ENCODE results near the gene SSC5D. TPM values are rescaled to one million over a fixed set of nuclear protein-coding genes. Genes with fewer than 3 reads are reported as not detected.

SSC5D gene
- total and polyA plus RNA-seq, 4 donors = 0.08 to 1.0 (median 0.51) TPM

DNA sequence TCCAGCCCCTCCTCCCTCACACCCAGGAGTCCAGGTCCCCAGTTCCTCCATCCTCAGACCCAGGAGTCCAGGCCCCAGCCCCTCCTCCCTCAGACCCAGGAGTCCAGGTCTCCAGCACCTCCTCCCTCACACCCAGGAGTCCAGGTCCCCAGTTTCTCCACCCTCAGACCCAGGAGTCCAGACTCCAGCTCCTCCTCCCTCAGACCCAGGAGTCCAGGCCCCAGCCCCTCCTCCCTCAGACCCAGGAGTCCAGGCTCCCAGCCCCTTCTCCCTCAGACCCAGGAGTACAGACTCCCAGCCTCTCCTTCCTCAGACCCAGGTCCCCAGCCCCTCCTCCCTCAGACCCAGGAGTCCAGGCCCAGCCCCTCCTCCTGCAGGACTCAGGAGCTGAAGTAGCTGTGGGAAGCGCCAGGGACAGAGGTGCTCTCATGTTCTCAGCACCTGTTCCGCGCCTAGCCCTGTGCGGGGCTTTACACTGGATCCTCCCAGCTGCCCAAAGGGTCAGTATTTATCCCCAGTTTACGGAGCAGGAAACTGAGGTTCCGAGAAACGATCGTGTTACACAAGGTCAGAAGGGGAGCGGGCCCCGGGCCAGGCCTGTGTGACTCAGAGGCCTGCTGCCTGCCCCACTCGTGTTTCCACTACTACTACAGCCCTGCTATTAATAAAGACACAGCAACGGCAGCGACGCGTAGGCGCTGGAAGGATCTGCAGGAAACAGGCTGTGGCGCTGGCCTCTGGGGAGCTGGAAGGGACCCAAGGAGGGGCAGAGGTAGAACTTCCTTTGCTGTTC lies 58.8 kb downstream of the SSC5D start:
- H3K36me3 ChIP-seq (ENCODE audit: control insufficient read depth in 4 of 4, insufficient read depth in 3 of 4, low read depth in 1 of 4, low read length in 3 of 4) = no peaks in the 10 kb centered on the region
- peak overlapping the region; percentile 47 to 50 for H3K27ac ChIP-seq (ENCODE audit: low read depth in 1 of 2, low read length in 2 of 2)
- TF ChIP-seq, protein P1, sequence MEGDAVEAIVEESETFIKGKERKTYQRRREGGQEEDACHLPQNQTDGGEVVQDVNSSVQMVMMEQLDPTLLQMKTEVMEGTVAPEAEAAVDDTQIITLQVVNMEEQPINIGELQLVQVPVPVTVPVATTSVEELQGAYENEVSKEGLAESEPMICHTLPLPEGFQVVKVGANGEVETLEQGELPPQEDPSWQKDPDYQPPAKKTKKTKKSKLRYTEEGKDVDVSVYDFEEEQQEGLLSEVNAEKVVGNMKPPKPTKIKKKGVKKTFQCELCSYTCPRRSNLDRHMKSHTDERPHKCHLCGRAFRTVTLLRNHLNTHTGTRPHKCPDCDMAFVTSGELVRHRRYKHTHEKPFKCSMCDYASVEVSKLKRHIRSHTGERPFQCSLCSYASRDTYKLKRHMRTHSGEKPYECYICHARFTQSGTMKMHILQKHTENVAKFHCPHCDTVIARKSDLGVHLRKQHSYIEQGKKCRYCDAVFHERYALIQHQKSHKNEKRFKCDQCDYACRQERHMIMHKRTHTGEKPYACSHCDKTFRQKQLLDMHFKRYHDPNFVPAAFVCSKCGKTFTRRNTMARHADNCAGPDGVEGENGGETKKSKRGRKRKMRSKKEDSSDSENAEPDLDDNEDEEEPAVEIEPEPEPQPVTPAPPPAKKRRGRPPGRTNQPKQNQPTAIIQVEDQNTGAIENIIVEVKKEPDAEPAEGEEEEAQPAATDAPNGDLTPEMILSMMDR (IDR thresholded peaks at IDR 0.05; ENCODE audit: low read depth, low read length, missing input control) = no peak
- peak; percentile 90 for TF ChIP-seq NR2F2 (IDR thresholded peaks at IDR 0.05)
- no peak for TF ChIP-seq FOXA2 (IDR thresholded peaks at IDR 0.05)
- no peak for TF ChIP-seq HNF4G (IDR thresholded peaks at IDR 0.05)
- peak in 1 of 2 donors; percentile 64 for TF ChIP-seq JUND (IDR thresholded peaks at IDR 0.05)
- TF ChIP-seq, protein P2, sequence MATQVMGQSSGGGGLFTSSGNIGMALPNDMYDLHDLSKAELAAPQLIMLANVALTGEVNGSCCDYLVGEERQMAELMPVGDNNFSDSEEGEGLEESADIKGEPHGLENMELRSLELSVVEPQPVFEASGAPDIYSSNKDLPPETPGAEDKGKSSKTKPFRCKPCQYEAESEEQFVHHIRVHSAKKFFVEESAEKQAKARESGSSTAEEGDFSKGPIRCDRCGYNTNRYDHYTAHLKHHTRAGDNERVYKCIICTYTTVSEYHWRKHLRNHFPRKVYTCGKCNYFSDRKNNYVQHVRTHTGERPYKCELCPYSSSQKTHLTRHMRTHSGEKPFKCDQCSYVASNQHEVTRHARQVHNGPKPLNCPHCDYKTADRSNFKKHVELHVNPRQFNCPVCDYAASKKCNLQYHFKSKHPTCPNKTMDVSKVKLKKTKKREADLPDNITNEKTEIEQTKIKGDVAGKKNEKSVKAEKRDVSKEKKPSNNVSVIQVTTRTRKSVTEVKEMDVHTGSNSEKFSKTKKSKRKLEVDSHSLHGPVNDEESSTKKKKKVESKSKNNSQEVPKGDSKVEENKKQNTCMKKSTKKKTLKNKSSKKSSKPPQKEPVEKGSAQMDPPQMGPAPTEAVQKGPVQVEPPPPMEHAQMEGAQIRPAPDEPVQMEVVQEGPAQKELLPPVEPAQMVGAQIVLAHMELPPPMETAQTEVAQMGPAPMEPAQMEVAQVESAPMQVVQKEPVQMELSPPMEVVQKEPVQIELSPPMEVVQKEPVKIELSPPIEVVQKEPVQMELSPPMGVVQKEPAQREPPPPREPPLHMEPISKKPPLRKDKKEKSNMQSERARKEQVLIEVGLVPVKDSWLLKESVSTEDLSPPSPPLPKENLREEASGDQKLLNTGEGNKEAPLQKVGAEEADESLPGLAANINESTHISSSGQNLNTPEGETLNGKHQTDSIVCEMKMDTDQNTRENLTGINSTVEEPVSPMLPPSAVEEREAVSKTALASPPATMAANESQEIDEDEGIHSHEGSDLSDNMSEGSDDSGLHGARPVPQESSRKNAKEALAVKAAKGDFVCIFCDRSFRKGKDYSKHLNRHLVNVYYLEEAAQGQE (IDR thresholded peaks at IDR 0.05) = no peak
- no peak for TF ChIP-seq TAF1 (conservative IDR thresholded peaks at IDR 0.05)
- no peak for TF ChIP-seq FOXA1 (IDR thresholded peaks at IDR 0.05)
- TF ChIP-seq, protein P3, sequence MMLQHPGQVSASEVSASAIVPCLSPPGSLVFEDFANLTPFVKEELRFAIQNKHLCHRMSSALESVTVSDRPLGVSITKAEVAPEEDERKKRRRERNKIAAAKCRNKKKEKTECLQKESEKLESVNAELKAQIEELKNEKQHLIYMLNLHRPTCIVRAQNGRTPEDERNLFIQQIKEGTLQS (IDR thresholded peaks at IDR 0.05) = no peak
- no peak for TF ChIP-seq RAD21 (IDR thresholded peaks at IDR 0.05)
- TF ChIP-seq SP1 (IDR thresholded peaks at IDR 0.05) = no peak
- TF ChIP-seq GABPA (IDR thresholded peaks at IDR 0.05 in 1 of 2, conservative IDR thresholded peaks at IDR 0.05 in 1 of 2) = no peak
- peak in 1 of 2 donors; percentile 25 for TF ChIP-seq RXRA (IDR thresholded peaks at IDR 0.05)
- no peak for TF ChIP-seq HNF4A (conservative IDR thresholded peaks at IDR 0.05)
- TF ChIP-seq, protein P4, sequence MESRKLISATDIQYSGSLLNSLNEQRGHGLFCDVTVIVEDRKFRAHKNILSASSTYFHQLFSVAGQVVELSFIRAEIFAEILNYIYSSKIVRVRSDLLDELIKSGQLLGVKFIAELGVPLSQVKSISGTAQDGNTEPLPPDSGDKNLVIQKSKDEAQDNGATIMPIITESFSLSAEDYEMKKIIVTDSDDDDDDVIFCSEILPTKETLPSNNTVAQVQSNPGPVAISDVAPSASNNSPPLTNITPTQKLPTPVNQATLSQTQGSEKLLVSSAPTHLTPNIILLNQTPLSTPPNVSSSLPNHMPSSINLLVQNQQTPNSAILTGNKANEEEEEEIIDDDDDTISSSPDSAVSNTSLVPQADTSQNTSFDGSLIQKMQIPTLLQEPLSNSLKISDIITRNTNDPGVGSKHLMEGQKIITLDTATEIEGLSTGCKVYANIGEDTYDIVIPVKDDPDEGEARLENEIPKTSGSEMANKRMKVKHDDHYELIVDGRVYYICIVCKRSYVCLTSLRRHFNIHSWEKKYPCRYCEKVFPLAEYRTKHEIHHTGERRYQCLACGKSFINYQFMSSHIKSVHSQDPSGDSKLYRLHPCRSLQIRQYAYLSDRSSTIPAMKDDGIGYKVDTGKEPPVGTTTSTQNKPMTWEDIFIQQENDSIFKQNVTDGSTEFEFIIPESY (IDR thresholded peaks at IDR 0.05) = no peak
- no peak for TF ChIP-seq YY1 (IDR thresholded peaks at IDR 0.05)
- DNase-seq (ENCODE audit: low spot score) = no peak
- no peak overlapping the region for H3K4me3 ChIP-seq (ENCODE audit: low read depth in 1 of 3, low read length in 3 of 3)
- 53% methylated on average over 17 of the region's 17 CpGs for WGBS
- H3K9me3 ChIP-seq (ENCODE audit: control insufficient read depth in 4 of 4, low read length in 3 of 4) = no peaks in the 10 kb centered on the region
- peaks cover 0 to 2% (median 0%) of the 10 kb centered on the region in 4 donors for H3K4me1 ChIP-seq (ENCODE audit: control insufficient read depth in 4 of 4, insufficient read depth in 4 of 4, low read length in 3 of 4)
- peaks cover 0 to 6% (median 3%) of the 10 kb centered on the region in 4 donors for H3K27me3 ChIP-seq (ENCODE audit: control insufficient read depth in 4 of 4, insufficient read depth in 4 of 4, low read length in 3 of 4)
- H3K9ac ChIP-seq (ENCODE audit: low read depth in 1 of 2, low read length in 2 of 2) = no peak overlapping the region

All from liver (tissue), 9 donors.